ENCODE measurements around the gene CLEC10A. TPM values are rescaled to one million over a fixed set of nuclear protein-coding genes. Genes with fewer than 3 reads are reported as not detected.
A peak's percentile ranks its signal among the peaks of the same experiment; 100 is the strongest.
"Not testable (repeated sequence)": the region's sequence is repeated elsewhere in the genome, so short reads cannot be mapped to it uniquely, and the experiment has no call there.

CLEC10A gene
- total RNA-seq, 1 donor from 2014 or later = not detected

DNA sequence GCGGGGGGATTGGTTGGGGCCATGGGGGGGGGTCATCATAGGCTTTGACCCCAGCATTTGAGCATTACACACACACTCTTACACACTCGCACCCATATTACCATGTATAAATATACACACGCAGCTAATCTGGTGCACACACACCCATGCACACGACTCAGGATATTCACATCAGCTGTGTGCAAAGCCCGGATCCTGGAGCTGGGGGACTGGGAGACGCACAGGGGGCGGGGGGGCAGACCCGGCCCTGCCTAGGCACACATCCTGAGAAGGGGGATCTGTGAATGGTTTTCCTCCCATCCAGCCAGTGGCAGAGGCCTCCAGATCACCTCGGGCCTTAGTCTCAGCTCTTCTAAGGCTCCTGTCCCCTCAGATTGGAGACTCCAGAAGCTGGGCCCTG, 28.9 kb upstream of the CLEC10A start:
- no peak for DNase-seq (ENCODE audit: extremely low read depth, low read depth, low spot score)

DNA sequence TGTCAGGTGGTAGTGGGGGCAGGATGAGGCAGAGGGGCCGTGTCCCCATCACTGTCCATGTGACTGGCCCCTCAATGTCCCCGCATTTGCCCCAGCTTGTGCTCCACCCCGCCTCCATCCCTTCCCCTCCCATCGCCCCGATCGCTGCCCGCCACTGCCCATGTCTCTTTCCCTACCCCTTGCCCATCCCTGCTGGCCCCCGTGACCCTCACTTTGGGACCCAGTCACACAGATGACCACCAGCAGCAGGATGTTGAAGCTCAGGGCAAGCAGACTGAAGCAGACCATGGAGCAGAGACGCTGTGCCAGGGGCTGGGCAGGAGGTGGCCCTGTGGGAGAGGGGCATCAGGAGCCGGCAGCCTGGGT, 28.5 kb upstream of the CLEC10A start:
- no peak for DNase-seq (ENCODE audit: extremely low read depth, low read depth, low spot score)

DNA sequence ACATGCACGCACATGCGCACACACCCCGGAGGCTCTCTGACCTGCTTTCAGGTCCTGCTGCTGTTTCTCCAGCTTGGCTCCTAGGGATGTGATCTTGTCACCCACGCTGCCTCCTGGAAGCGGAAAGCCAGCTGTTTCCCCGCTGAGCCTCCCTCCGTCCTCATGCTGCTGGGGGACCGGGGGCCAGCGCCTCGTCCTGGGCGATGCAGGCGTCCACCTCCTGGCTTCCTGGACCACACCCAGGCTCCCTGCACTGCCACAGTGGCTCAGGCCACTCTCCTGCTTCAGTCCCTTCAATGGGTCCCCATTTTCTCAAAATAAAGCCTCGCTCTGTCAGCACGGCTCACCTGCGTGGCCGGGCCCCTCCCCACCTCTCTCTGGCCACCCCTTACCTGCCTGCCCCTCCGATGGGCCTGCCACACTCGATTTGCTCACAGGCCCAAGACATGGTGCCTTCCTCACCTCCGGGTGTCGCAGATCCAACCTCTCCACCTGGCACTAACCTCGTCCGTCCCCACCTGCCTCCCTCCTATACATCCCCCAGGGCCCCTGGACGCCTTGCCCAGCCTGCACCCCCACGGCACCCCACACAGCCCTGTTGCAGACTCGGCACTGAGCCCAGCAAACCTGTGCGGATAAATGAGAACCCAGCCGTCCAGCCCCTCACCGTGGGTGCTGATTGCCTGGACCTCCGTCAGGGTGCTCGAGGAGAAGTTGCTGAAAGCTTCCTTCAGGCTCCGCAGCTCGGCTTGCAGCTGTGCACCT, 27.9 kb upstream of the CLEC10A start:
- no peak for DNase-seq (ENCODE audit: extremely low read depth, low read depth, low spot score)

DNA sequence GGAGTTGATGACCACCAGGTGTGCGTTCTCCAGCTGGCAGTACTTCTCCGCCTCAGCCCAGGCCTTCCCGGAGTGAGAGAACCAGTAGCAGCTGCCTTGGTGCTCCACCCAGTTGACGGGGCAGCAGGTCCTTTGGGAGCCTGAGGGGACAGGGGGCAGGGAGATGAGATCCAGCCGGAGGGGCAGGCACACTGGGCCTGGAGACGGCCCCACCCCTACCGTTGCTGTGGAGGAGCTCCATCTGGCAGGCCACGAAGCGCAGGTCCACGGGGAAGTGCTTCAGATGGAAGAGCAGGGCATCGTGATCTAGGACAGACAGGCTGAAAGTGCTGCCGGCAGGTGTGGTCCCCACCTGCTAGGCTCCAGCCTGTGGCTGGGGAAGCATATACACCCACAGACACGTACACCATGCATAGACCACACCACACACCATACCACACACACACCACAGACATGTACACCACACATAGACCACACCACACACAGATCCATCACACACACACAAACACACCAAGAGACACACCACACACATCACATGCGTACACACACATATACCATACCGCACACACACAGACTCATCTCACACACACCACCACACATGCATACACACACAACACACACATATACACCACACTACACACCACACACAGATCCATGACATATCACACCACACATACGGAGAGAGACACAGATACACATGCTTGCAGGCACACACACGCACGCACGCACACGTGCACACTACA, 27.1 kb upstream of the CLEC10A start:
- DNase-seq (ENCODE audit: extremely low read depth, low read depth, low spot score) = no peak

DNA sequence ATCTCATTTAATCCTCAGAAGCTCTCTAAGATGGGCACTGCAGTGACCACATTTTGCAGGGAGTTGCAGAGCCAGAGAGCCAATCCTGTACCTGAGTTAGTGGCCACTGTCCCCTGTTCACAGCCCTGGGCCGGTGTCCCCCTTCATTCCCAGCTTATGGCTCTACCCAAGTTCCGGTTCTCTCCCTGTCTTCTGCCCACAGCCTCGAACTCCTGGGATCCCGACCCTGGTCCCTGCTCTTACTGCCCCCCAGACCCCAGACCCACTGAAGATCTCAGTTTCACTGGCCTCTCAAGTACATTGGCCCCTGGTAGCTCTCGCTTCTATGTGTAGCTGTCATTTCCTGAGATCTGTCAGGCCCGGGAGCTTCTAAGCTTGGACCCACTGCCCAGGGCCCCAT, 22.4 kb upstream of the CLEC10A start:
- DNase-seq (ENCODE audit: extremely low read depth, low read depth, low spot score) = no peak

DNA sequence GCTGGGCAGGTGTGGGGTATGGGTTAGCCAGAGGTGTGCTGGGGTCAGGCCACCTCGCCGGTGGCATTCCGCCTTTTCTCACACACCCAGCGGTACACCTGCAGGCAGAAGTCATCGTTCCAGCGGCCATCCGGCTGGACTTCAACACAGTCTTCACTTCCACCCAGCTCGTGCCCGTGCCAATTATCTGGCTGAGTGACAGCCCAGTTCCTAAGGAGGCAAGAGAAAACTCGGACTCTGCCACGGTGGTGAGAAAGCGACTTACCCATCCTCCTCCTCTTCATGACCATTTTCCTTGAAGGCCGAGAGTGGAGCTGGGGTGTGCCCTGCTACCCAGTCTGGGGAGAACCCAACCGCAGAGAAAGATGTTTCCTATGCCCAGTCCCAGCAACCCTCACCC, 21.5 kb upstream of the CLEC10A start:
- no peak for DNase-seq (ENCODE audit: extremely low read depth, low read depth, low spot score)

DNA sequence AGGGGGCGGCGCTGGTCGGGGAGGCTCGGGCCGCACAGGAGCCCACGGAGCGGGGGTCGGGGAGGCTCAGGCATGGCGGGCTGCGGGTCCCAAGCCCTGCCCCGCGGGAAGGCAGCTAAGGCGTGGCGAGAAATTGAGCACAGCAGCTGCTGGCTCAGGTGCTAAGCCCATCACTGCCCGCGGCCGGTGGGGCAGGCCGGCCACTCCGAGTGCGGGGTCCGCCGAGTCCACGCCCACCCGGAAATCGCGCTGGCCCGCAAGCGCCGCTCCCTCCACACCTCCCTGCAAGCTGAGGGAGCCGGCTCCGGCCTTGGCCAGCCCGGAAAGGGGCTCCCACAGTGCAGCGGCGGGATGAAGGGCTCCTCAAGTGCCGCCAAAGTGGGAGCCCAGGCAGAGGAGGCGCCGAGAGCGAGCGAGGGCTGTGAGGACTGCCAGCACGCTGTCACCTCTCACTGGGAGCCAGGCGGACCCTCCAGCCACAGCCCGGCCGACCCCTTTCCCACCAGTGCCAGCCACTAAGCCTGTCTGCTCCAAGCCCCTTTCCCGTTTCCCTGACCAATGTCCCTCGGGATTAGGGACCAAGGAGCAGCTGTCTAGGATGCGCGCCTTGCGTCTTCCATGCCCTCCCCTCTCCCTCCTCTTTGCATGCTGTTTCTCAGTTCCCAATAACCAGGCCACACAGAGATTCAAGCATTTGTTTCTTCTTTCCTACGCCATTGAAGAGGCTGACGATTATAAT, 20.8 kb upstream of the CLEC10A start:
- not testable (repeated sequence) for DNase-seq (ENCODE audit: extremely low read depth, low read depth, low spot score)

DNA sequence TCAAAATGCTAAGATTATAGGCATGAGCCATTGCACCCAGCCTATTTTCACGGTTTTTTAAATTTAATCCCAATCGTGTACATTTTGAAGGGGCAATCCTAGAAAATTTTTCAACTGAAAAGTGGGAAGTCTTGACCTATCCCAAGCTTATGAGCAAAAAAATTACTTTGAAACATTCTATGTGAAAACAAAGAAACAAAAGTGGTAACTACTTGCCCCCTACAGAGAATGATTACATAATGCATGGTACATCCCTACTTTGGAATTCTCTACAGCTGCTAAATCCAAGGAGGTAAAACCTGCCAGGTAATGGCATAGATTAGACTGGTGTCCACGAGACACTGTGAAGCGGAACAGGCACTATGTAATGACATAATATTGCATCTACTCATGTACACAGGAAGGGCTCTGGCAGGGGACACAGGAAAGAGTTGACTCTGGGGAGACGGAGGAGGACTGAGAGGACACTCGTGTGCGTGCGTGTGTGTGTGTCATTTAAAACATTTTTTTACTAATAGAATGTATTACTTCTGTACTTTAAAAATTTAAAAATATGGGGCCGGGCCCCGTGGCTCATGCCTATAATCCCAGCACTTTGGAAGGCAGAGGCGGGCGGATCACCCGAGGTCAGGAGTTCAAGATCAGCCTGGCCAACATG, 18.9 kb upstream of the CLEC10A start:
- DNase-seq (ENCODE audit: extremely low read depth, low read depth, low spot score) = no peak

DNA sequence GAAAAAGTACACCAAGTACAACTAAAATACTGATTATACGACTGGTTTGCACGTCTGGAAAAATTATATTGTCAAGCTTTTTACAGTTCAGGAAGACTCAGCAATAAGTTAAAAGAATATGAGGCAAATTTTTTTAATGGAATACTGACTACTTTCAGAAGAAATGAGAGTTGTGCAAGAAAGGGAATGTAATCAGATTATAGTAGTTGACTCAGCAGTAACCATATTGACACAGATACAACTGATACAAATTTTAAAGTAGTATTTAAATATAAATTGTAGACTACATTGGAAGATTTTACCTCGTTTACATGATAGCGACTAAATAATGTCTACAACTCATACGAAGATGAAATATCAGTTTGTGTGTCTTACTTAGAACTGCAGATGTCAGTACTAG, 17.9 kb upstream of the CLEC10A start:
- DNase-seq (ENCODE audit: extremely low read depth, low read depth, low spot score) = no peak

DNA sequence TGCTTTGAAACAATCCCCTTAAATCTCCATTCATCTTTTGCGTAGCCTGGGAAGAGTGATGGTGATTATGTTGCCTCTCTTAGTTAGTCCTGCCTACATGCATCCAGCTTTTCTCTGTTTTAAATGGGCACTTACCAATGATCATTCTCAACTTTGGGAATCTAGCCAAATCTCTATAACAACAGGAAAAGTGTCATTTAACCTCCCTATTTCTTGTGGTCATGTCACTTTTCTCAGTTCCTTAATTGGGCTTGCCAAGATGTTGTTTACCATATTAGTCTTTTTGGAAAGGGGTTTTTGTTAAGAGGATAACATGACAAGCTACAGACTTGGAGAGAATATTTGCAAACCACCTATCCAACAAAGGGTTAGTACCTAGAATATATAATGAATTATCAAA, 15.6 kb upstream of the CLEC10A start:
- peak; percentile 52 for DNase-seq (ENCODE audit: extremely low read depth, low read depth, low spot score)

DNA sequence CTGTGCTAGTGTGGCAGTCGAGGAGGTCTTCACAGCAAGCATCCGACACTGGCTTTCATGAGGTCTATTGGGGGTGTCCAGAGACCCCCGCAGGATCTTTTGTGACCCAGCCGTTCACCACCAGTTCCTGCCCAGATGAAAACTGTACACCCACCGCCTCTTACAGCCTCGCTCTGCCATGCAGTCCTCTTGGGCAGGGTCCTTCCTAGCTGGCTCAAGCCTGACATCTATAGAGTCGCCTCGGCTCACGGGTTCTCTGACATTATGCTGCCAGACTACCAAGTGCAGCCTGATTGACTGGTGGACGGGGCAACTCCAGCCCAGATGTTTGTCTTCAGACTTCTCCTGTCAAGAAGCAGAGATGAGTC, 14.6 kb upstream of the CLEC10A start:
- no peak for DNase-seq (ENCODE audit: extremely low read depth, low read depth, low spot score)

DNA sequence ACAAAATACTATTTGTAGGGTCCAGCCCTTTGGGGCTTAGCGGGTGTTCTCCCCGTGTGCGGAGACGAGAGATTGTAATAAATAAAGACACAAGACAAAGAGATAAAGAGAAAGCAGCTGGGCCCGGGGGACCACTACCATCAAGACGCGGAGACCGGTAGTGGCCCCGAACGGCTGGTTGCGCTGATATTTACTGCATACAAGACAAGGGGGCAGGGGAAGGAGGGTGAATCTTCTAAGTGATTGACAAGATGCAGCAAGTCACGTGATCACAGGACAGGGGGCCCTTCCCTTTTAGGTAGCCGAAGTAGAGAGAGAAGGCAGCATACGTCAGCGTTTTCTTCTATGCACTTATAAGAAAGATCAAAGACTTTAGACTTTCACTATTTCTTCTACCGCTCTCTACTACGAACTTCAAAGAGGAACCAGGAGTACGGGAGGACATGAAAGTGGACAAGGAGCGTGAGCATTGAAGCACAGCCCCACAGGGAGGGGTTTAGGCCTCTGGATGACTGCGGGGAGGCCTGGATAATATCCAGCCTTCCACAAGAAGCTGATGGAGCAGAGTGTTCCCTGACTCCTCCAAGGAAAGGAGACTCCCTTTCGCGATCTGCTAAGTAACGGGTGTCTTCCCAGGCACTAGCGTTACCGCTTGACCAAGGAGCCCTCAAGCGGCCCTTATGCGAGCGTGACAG, 11.4 kb upstream of the CLEC10A start:
- not testable (repeated sequence) for DNase-seq (ENCODE audit: extremely low read depth, low read depth, low spot score)

DNA sequence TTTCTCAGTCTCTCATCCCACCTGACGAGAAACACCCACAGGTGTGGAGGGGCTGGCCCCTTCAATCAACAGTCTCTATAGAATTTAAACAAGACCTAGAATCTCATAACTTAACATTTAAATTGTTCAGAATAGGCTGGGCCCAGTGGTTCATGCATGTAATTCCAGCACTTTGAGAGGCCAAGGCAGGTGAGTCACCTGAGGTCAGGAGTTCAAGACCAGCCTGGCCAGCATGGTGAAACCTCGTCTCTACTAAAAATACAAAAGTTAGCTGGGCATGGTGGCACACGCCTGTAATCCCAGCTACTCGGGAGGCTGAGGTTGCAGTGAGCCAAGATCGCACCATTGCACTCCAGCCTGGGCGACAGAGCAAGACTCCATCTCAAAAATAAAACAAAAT, 9.5 kb upstream of the CLEC10A start:
- DNase-seq (ENCODE audit: extremely low read depth, low read depth, low spot score) = not testable (repeated sequence)

DNA sequence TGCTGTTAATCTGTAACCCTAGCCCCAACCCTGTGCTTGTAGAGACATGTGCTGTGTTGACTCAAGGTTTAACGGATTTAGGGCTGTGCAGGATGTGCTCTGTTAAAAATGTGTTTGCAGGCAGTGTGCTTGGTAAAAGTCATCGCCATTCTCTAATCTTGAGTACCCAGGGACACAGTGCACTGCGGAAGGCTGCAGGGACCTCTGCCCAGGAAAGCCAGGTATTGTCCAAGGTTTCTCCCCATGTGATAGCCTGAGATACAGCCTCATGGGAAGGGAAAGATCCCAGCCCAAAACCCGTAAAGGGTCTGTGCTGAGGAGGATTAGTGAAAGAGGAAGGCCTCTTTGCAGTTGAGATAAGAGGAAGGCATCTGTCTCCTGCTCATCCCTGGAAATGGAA, 8.4 kb upstream of the CLEC10A start:
- not testable (repeated sequence) for DNase-seq (ENCODE audit: extremely low read depth, low read depth, low spot score)

DNA sequence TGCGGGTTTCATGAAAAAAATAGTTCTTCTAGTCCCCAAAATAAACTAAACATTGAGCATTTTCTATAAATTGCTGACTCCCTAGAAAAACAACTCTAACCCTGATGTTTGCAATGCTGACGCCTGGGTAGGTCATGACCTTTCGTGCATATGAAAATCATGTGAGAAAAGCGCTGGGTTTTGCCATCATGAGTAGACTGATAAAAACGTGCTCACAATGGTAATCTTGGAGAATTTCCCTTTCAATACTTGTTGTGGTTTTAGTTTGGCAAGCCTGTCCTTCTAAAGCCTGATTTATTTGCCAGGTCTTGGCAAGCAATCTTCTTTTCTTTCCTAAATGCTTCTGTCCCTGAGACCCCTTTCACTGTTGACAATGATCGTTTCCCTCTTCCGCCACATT, 4.0 kb upstream of the CLEC10A start:
- no peak for DNase-seq (ENCODE audit: extremely low read depth, low read depth, low spot score)

DNA sequence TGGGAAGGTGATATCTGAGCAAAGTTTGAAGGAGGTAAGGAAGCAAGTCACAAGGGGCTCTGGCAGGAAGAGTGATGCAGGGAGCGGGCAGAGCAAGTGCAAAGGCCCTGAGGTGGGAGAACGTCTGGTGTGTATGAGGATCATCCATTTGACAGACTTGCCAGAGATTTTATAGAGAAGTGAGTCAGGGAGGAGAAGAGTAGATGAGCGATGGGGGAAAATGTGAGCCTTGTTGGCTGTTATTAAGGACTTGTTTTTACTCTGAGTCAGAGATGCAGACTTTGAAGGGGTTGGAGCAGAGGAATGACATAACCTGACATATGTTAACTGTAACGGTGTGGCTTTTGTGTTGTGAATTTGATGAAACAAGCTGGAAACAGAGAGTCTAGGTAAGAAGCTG, 3.5 kb upstream of the CLEC10A start:
- DNase-seq (ENCODE audit: extremely low read depth, low read depth, low spot score) = no peak

DNA sequence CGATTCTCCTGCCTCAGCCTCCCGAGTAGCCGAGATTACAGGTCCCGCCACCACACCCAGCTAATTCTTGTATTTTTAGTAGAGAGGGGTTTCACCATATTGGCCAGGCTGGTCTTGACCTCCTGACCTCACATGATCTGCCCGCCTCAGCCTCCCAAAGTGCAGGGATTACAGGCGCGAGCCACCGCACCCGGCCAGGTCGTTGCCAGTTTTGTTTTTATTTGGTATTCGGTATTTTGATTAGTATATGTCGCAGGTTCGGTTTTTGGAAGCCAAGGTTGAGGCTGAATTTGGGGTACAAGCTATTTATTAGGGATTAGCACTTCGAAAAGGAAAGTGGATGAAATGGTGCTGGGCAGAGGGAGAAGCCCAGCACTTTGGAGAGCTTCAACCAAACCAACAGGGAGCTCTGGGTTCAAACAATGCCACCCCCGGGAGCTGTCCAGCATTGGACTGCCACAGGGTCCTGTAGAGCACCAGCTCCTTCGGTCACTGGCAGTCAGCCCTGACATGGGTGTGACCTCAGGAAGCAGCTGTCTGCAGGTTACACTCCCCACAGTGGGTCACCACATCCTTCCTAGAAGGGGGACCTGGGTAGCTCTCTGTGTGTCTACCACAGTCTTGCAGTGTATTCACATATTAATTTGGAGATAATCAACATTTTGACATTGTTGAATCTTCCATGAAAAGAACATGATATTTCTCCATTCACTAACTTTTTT, 1.5 kb upstream of the CLEC10A start:
- no peak for DNase-seq (ENCODE audit: extremely low read depth, low read depth, low spot score)

DNA sequence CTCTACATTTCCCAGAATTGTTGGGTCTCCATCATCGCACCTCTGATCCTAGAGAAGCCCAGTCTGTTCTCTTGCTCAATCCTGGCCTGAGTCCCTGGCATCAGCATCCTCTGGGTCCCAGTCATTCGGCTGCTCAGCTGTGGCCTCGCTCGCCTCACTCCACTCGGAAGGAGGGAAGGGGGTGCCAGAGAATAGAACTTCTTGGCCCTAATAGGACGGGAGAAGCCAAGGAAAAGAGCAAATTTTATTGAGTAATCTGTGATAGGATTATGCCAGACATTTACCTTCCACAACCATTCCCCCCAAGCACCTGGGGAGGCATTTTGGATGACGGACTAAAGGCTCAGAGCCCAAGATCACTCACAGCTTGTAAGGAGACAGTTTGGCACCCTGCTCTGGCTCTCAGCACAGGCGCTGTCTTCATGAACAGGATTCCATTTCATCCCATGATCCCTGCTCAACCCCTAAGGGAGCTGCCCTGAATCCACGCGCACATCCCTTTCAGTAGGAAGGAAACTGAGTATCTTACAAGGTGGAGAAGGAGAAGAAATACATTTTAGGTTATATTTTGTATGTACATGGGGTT, 498 bp upstream of the CLEC10A start:
- DNase-seq (ENCODE audit: extremely low read depth, low read depth, low spot score) = no peak

DNA sequence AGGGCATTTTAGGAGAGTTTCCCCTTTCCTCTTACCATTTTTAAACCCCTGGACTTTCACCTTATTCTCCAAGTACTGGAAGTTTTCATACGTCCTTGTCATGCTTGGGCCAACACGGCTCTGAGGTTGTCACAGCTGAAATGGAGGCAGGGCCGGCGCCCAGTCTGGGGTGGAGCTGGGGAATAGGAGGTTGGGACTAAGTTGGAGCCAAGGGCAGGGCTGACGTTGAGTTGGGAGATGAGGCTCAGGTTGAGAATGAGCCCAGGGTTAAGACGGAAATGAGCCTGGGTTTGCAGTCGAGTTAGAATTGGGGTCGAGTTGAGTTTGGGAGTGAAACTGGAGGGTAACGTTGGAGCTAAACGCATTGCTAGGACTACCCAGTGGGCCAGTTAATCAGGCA, 1.3 kb downstream of the CLEC10A start:
- DNase-seq (ENCODE audit: extremely low read depth, low read depth, low spot score) = no peak

Data from glomerular endothelial cell (primary cell).